Measurements from ENCODE around the gene GLE1. TPM values are rescaled to one million over a fixed set of nuclear protein-coding genes. Genes with fewer than 3 reads are reported as not detected.

The GLE1 gene
- total RNA-seq, 2 experiments from 2014 or later = 51.0 to 55.7 TPM

Other genes with a start within 250 kb of the GLE1 start
- 10 to 100 TPM; 47.6 to 57.2 TPM for gene GOLGA2, start 228.7 kb upstream of the GLE1 start, total RNA-seq
- gene SWI5, start 228.4 kb upstream of the GLE1 start, total RNA-seq = 10 to 100 TPM; 11.8 to 12.1 TPM
- 10 to 100 TPM; 22.3 to 34.2 TPM for gene TRUB2, start 182.3 kb upstream of the GLE1 start, total RNA-seq
- 10 to 100 TPM; 29.8 to 41.1 TPM for gene COQ4, start 181.9 kb upstream of the GLE1 start, total RNA-seq
- gene SLC27A4, start 164.2 kb upstream of the GLE1 start, total RNA-seq = 10 to 100 TPM; 19.3 to 26.1 TPM
- 10 to 100 TPM; 61.4 to 81.0 TPM for gene URM1, start 133.3 kb upstream of the GLE1 start, total RNA-seq
- gene CERCAM, start 83.9 kb upstream of the GLE1 start, total RNA-seq = 10 to 100 TPM in 1 of 2 experiments, 1 to 10 TPM in 1; 5.2 to 12.2 TPM
- 10 to 100 TPM; 71.8 to 82.7 TPM for gene ODF2, start 48.7 kb upstream of the GLE1 start, total RNA-seq
- 100 to 1,000 TPM; 275 to 315 TPM for gene SPTAN1, start 47.9 kb downstream of the GLE1 start, total RNA-seq
- gene DYNC2I2, start 152.1 kb downstream of the GLE1 start, total RNA-seq = 10 to 100 TPM; 52.5 to 67.8 TPM
- gene SET, start 184.5 kb downstream of the GLE1 start, total RNA-seq = 100 to 1,000 TPM; 436 to 623 TPM
- gene PKN3, start 197.8 kb downstream of the GLE1 start, total RNA-seq = 1 to 10 TPM; 8.1 to 9.1 TPM
- 10 to 100 TPM; 67.8 to 90.0 TPM for gene ZDHHC12, start 219.4 kb downstream of the GLE1 start, total RNA-seq